GM18519 (cell line): ENCODE measurements around the gene UBE2M.

Experiments
- ATAC-seq: cut with Tn5 transposase; IDR thresholded peaks from one replicate; pipeline ENCODE4 v1.9.1; 2021; ENCODE audit warnings: mild to moderate bottlenecking, moderate library complexity; ENCODE audit not compliant: unreplicated experiment, low FRiP score

UBE2M gene

DNA sequence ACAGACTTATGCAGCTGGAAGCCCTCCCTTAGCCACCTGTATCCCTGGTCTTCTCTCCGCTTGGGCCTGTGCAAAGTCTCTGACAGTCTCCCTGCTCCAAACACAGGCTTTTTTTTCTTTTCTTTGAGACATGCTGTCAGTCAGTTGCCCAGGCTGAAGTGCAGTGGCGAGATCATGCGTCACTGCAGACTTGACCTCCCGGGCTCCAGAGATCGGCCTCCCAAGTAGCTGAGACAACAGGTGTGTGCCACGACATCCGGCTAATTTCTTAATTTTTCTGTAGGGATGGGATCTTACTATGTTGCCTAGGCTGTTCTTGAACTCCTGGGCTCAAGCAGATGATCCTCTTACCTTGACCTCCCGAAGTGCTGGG, 13.2 kb upstream of the UBE2M start:
- no peak for ATAC-seq

DNA sequence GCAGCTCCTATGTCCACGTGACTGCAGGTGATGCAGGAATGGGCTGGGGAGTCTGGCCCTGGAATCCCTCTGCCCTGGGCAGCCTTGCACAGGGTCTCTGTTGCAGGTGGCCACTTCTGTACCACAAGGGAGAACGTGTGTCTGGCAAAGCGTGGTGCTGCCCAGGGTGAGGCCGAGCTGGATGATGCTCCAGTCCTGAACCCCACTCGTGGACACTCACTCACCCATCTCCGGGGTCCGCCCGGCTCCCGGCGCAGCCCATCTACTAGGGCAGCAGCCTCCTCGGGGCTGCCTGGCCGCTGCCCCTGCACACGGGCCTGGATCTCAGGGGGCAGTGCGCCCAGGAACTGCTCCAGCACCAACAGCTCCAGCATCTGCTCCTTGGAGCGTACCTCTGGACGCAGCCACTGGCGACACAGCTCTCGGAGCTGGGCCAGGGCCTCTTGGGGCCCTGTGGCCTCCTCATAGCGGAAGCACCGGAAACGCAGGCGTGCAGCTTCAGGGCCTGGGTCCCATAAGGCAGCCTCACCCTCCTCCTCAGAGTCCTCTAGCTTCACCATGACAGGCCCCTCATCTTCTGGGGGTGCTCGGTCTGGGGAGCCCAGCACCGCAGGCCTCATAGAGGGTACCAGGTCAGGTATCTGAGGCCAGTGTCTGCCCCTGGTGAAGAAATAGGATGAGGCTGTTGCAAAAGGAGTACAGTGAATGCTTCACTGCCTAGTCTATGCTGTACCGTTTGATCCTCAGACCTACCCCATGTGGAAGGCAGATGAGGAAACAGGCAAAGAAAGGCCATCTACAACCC, 12.6 kb upstream of the UBE2M start:
- no peak for ATAC-seq

DNA sequence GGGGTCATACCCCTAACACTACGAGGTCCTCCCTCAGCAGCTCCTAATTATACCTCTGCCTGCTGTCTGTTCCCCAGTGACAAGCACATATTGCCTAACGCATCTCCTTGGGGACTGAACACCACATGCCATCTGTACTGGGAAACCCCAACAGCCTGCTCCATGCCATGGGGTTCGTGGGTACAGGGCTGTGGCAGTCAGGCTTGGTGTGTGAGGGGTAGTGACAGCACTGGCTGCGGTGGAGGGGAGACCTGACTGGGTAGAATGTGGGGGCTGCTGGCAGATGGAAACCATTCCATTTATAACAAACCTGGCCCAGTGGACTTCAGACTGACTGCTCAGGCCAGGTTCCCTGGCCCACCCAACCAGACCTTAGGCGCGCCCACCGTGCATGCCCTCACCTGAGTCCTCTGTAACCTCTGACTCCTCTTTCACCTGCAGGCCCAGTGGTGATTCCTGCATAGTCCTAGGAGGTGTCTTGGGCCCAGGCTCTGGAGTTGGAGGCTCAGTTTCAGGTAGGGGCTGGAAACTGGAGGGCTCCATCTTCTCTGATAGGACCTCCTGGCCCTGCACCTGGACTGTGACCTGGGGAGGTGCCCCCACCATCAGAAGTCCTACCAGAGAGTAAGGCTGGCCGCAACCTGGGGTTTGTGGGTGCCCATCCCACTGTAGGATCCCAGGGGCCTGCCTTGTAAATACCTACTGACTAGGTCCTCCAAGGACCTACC, 11.7 kb upstream of the UBE2M start:
- no peak for ATAC-seq

DNA sequence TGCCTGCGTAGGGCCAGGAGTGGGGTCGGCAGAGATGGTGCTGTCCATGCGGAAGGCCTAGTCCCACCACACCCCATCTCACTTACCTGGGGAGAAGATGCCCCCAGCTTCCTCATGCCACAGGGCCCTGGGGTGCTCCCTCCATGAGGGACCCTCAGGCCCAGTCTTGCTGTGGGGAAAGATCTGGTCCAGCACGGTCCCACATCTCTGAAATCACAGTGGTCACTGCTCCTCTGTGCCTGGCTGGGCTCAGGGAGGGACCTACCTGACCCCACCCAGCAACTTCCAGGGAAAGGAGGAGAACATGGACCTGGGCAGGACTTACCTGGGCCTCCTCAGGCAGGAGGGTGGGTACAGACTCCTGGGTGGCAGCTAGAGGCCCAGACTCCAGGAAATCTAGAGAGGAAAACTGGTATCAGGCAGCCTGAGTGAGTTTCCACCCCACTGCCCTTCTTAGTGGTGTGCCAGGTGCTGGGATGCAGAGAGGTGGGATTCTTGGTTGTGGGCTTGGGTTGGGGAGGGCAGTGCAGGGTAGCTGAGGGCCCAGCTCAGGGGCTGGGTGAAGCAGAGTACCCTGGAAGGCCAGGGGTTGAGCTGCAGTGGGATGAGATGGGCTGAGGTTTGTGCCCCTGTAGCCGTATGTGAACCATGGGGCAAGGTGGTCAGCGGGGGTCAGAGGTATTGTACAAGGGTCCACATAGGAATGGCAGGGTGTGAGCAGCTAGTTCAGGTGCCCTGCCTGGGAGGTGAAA, 11.0 kb upstream of the UBE2M start:
- ATAC-seq: no peak

DNA sequence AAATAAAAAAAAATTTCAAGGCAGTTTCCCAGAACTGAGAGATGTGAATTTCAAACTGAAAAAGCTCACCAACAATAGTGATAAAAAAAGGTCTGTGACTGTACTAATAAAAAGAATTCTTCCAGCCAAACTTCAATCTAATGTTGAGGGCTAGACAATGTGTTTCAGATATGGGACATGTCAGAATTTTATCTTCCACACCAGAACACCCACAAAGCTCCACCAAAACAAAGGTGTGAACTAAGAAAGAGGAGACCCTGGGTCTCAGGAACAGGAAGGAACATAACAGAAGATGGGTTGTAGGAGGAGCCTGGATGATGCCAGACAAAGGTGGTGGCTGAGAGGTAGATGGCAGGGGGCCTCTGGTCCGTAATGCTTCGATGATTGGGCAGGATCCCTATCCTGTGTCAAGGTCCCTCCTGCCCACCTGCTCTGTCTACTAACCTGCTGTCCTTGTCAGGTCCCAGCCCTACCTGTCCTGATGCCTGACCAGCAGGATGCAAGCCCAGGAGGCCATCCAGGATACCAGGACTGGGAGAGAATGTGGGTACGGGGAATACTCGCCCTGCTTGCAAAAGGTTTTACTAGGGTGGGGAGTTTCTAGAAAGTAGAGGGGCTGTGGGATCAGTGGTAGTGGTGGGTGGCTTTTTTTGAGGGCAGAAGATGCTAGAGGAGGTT, 10.2 kb upstream of the UBE2M start:
- no peak for ATAC-seq

DNA sequence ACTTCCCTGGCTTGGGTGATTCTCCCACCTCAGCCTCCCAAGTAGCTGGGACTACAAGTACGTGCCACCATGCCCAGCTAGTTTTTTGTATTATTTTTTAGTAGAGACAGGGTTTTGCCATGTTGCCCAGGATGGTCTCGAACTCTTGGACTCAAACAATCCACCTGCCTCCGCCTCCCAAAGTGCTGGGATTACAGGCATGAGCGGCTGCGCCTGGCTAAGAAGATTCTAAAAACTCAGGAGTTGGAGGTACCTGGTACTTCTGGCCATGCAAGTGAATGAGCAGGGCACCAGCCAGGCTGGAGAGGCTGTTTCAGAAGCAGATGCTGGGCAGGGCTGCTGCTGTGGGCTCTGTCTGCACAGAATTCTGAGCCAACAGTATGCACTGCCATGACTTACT, 8.6 kb upstream of the UBE2M start:
- ATAC-seq: no peak

DNA sequence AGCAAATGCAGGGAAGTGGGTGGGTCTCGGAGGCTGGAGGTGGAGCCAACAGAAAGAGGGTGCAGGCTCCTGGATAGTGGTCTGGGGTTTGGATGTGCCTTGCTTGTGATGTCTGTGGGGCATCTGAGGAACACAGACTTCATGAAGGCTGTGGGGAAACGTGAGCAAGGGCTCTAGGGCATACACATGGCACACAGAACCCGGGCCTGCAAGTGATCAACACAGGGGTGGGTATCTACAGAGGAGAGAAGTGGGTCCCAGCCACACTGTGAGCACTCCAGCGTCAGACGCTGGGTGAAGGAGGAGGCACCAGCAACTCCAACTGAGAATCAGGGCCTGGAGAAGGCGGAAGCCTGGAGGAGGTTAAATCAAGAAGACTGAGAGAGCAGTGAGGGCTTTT, 5.4 kb upstream of the UBE2M start:
- no peak for ATAC-seq

DNA sequence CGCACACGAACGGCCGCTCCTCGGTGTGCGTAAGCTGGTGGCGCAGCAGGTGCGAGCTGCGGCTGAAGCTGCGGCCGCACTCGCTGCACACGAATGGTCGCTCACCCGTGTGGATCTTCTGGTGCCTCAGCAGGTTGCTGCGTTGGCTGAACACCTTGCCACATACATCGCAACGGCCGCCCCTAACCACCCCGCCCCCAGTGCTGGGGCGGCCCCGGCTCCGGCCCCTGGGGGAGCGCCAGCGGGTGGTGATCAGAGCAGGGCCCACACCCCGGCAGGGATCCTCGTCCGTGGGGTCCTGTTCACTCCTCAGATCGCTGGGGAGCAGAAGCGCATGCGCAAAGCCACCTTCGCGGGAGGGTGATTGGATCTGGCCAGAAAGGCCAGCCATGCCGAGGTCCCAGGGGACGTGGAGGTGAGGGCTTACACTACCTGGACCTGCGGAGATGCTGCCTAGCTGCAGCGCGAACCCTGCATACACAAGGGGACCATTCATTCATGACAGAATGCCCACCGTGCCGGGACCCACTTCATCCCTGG, 4.7 kb upstream of the UBE2M start:
- no peak for ATAC-seq

DNA sequence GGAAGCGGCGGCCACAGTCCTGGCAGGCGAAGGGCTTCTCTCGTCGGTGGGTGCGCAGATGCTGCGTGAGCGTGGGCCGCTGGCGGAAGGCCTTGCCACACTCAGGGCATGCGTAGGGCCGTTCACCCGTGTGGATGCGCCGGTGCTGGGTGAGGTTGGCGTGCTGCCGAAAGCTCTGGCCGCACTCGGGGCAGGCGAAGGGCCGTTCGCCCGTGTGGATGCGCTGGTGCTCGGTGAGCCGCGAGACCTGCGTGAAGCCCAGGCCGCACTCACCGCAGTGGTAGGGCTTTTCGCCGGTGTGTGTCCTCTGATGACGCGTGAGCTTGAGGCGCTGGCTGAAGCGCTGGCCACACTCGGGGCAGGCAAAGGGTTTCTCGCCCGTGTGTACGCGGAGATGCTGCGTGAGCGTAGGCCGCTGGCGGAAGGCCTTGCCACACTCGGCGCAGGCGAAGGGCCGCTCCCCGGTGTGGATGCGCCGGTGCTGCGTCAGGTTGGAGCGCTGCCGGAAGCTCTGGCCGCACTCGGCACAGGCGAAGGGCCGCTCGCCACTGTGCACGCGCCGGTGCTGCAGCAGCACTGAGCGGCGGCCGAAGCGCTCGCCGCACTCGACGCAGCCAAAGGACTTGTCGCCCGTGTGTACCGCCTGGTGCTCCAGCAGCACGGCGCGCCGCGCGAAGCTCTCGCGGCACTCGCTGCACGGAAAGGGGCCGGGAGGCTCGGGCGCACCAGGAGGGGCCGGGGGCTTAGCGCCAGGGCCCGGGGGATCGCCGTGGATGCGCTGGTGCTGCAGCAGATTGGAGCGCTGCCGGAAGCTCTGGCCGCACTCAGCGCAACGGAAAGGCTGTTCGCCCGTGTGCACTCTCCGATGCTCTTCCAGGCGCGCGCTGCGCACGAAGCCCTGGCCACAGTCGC, 4.0 kb upstream of the UBE2M start:
- no peak for ATAC-seq

DNA sequence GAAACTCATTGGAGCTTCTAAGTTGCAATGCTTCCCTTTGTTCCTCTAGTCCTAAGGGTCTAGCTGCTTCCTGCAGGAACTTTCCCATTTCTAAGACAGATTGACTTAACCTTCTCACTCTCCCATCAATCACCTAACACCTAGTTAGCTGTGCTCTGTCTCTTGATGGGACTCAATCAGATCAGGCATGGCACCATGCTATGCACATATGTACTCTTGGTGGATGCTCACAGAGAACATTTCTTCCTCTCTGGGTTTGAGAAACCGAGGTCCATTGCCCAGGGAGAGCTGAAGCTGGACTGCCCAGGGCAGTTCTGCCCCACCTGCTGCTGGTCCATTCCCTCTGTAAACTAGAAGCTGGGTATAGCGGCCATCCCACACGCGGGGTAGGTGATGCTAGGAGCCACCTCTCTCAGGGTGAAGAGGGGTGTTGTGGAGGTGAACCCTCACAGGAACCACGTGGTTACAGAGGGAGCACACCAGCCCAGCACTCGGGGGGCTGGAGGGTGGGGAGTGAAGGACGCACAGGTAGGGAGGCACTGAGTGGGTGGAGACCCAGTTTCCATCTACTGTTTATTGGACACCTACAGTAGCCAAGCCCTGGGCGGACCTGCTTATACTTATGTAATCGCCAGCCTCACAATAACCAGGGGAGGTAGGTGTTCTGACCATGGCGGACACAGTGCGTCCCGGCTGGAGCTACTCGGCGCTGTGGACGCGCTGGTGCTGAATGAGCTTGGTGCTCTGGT, 3.1 kb upstream of the UBE2M start:
- no peak for ATAC-seq

DNA sequence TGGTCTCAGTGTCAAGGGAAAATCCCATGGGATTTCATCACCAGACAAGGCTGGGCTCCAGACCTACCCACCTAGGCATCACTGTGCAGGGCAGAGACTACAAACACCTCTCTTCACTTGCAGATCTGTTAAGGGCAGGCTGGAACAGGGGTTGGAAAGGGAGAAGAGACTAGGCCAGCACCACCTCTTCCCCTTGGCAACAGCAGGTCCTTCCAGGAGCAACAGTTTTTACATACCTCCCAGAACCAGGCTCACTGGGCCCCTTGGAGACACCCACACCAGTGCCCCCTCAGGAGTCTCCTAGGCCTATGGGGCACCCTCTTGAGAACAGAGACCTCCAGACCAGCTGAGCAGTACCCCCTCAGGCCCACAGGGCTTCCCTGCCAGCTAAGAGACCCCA, 2.5 kb upstream of the UBE2M start:
- ATAC-seq: no peak

DNA sequence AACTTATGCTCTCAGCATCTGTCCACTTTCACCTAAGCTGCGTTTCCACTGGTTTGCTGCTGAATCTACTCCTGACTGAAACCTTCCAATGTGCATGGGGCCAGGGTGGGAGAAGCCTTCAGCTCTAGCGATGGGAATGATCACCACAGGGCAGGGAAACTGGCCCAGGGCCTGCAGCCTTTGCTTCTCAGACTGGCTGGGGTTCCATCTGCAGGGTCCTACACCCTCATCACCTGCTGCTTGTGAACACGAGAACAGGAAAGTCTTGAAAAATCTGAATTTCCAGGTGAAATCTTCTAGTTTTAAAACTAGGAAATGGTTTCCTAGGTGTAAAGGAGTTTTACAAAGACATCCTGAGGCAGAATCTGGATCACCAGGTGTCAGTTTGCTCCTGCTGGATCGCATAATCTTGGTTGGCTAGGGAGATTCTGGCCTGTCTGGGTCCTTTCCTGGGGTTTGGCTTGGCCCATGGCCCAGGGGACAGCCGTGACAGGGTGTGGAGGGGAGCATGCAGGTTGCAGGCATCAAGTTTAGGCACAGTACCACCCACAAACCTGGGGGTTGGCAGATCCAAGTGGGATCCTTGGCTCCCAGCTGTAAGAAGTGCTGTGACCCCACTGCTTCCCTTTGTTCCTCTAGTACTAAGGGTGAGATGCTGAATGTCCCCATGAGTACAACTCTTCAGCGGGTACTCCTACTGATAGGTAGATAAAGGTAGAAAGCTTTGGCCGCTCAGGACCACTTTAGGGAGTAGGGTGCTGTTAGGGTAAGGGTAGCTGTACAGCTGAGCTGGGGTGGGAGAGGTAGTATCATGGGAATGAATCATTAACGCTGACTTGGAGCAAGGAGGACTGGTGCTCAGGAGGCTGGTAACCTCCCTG, 1.8 kb upstream of the UBE2M start:
- no peak for ATAC-seq

DNA sequence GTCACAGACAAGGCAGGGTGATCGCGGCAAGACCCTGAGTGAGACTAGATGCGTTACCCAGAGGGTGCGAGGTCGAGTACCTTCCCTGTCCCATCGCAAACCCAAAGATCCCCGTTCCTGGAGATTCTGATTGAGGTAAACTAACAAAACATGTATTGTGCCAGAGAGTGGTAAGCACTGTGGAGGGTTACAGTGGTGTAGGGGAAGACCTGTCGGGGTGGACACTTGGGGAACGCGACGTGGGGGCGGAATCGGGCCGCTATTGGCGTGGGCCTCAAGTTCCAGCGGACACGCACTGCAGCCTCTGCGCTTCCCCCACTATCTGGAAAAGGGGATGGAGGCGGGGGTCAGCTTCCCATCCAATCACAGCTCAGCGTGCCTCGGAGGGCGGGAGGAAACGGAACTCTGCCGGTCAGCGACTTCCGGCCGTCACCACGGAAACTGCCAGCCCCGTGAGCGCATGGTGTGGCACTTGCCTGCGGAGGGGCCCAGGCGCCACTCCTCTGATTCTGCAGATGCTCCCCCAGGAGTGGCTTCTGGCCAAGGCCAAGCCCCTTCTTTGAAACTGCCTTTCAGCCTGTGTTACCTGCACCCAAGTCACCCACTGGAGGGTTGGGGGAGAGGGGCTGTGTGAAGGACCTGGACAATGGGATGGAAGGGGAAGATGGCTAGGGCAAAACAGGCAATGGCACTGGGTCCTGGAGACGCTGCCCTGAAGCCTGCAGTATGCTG, 1.0 kb upstream of the UBE2M start:
- no peak for ATAC-seq

DNA sequence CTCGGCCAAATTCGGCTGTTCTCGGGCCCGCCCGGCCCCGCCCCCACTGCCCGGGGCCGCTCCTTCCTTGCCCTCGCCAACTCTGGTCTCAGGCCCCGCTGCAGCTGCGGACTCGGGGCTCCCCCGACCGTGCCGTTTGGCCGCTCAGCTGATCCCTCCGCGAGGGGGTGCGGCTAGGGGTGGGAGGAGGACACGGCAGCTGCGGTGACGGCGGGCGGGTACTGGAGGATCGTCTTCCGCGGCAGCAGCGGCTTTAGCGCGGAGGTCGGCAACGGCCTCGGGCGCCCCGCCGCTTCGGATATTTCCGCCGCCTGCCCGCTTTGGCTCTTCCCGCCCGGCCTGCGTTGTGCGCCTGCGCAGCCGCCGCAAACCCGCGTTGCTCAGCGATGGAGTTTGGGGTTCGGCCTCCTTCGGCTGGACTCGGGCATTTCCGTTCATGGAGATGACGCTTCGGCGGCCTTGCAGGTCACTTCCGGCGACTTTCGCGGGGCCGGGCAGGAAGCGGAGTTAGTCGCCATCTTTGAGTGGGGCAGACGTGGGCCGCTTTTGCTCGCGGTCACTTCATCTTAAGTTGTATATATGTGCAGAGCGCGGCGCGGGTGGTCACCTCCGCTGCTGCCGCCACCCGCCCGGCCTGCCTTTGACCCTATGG, 338 bp upstream of the UBE2M start:
- ATAC-seq: peak; percentile 39

DNA sequence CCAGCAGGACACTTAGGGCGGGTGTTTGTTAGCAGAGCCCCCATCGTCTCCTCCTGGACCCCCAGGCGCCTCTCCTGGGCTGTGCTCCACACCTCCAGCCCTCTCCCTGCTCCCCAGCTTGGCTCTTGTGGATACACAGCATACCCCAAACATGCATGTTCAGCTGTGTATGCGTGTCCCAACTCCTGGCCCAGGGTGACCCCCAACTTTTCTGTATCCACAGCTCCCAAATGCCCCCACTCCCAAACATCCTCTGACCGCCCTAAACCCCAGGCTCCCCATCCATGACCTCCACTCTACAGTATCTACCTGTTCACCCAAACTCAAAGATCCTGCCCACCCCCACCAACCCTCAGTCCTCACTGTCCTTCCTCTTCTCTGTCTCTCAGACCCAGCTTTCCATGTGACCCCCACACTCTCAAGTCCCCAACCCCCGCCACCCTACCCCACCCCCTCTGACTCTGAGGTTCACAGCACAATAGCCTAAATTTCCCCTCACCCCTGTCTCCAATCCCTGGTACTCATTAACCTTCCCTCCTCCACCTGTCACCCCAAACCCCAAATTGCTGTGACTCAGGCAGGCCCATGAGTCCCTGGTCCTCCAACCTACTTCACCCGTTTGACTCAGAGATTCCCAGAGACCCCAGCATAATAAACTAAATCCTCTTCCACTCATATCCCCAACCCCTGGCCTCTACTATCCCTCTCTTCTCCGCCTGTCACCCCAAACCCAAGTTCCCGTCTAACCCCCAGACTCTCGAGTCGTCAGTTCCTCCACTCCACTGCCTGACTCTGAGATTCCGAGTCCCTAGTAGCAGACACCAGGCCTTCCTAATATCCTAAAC, 968 bp downstream of the UBE2M start:
- no peak for ATAC-seq

DNA sequence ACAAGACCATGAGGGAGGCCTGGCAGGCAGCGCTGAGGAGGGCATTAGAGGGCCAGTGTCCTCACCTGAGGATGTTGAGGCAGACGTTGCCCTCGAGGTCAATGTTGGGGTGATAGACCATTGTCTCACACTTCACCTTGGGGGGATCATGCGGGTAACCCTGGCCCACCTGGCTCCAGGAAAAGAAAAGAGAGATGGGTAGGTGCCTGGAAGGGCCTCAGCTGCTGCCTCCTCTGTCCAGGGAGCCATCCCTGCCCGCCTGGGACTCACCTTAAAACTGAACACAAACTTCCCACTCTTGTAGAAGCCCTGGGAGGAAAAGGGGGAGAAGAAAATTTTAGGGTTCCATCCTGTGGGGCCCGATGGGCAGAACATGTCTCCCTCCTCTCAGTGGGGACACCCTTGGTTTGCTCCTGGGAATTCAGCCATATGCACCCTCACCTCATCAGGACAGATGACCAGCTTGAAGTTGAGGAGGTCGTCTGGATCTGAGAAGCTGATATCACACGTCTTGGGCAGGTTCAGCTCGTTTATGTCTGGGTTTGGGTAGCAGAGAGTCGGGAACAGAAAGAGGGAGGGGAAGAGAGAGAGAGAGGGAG, 1.7 kb downstream of the UBE2M start:
- ATAC-seq: no peak
